Tibial nerve (tissue), 4 donors: Measurements from ENCODE around the gene GAB1. TPM values are rescaled to one million over a fixed set of nuclear protein-coding genes. Genes with fewer than 3 reads are reported as not detected.

ENCODE experiments used
- DNase-seq, 2 donors: peaks; one replicate each; pipeline ENCODE4 v3.0.0-alpha.2; 2019; ENCODE audit warnings: low spot score in 2 of 2
- H3K27ac ChIP-seq, 4 donors: fragments of 200-600 bp; sonication (generic) in 3 of 4; one replicate each; pipeline ENCODE4 v1.5.1; 2017 to 2019; ENCODE audit warnings: mild to moderate bottlenecking in 1 of 4
- H3K27me3 ChIP-seq, 2 donors: fragments of 200-600 bp; sonication (generic) in 1 of 2; one replicate each; pipeline versions ENCODE4 v1.5.1 to v1.6.0; 2017 to 2019
- H3K36me3 ChIP-seq, 3 donors: fragments of 200-600 bp; sonication (generic); one replicate each; pipeline ENCODE4 v1.5.1; 2018 to 2019
- H3K4me1 ChIP-seq, 4 donors: fragments of 200-600 bp; sonication (generic) in 3 of 4; one replicate each; pipeline ENCODE4 v1.5.1; 2017 to 2019
- H3K4me3 ChIP-seq, 4 donors: fragments of 200-600 bp; sonication (generic) in 3 of 4; one replicate each; pipeline ENCODE4 v1.5.1; 2017 to 2019; ENCODE audit warnings: mild to moderate bottlenecking in 1 of 4, moderate library complexity in 1 of 4
- H3K9me3 ChIP-seq, 4 donors: fragments of 200-600 bp; sonication (generic) in 3 of 4; one replicate each; pipeline ENCODE4 v1.5.1; 2017 to 2019
- CTCF ChIP-seq, 5 experiments: fragments of 200-600 bp in 3 of 5; fragments of 450-650 bp in 2 of 5; sonication (generic) in 3 of 5; IDR thresholded peaks; one replicate each; pipeline ENCODE4 v1.5.1; 2016 to 2019; ENCODE audit warnings: antibody characterized with exemption in 5 of 5, mild to moderate bottlenecking in 3 of 5, moderate library complexity in 2 of 5
- EP300 ChIP-seq, 2 donors: sonication (generic); formaldehyde crosslinking; IDR thresholded peaks; one replicate each; pipeline ENCODE4 v1.6.1; 2017; ENCODE audit warnings: antibody characterized with exemption in 2 of 2, mild to moderate bottlenecking in 1 of 2
- POLR2A ChIP-seq, 2 donors: fragments of 450-650 bp; IDR thresholded peaks; one replicate each; pipeline ENCODE4 v1.6.1; 2017; ENCODE audit warnings: antibody characterized with exemption in 2 of 2, mild to moderate bottlenecking in 2 of 2, moderate library complexity in 2 of 2
- WGBS, 2 donors: methylation state at CpG; one replicate each; pipeline ENCODE4 v1.1.5; 2018; 5-methylcytosine and 5-hydroxymethylcytosine counted together
- total RNA-seq, 4 donors: library from RNA; depleted of rRNA; stranded (reverse); fragments of >200 nt; gene quantifications; one replicate each; pipeline ENCODE4 v1.1.0, GENCODE V29; 2016

The GAB1 gene
- total RNA-seq, 4 donors from 2014 or later: 50.7 to 123 (median 81.4) TPM

- Histone ChIP-seq H3K27me3 (no peaks in the 10 kb centered on the region), H3K9me3 (no peaks in the 10 kb centered on the region), H3K4me1 (peaks cover 0 to 96% (median 63%) of the 10 kb centered on the region in 4 donors), H3K27ac (peak overlapping the region in 3 of 4 donors; percentile 27 to 91 (median 76)), H3K4me3 (no peak overlapping the region), H3K36me3 (no peaks in the 10 kb centered on the region)
- WGBS, 2 donors: 18 to 19% methylated on average over 1 of the region's 1 CpG
- TF ChIP-seq EP300 (IDR thresholded peaks at IDR 0.05) (peak in 1 of 2 donors; percentile 41), CTCF (IDR thresholded peaks at IDR 0.05) (no peak)
- no peak for DNase-seq
These were observed 53.0 kb downstream of the GAB1 start for GRCh38 chr4:143389579-143390195.

GRCh38 chr4:143390764-143391163, 54.1 kb downstream of the GAB1 start:
- 74 to 87% methylated on average over 3 of the region's 3 CpGs for WGBS, 2 donors
- Histone ChIP-seq H3K27me3 (no peaks in the 10 kb centered on the region), H3K27ac (peak overlapping the region in 2 of 4 donors; percentile 76 to 91), H3K36me3 (no peaks in the 10 kb centered on the region), H3K4me1 (peaks cover 0 to 96% (median 60%) of the 10 kb centered on the region in 4 donors), H3K9me3 (no peaks in the 10 kb centered on the region), H3K4me3 (no peak overlapping the region)
- TF ChIP-seq CTCF (IDR thresholded peaks at IDR 0.05) (no peak), EP300 (IDR thresholded peaks at IDR 0.05) (no peak), POLR2A (IDR thresholded peaks at IDR 0.05) (no peak)
- no peak for DNase-seq

GRCh38 chr4:143391261-143391660, 54.6 kb downstream of the GAB1 start:
- Histone ChIP-seq H3K4me1 (peaks cover 0 to 98% (median 59%) of the 10 kb centered on the region in 4 donors), H3K27me3 (no peaks in the 10 kb centered on the region), H3K9me3 (no peaks in the 10 kb centered on the region), H3K36me3 (no peaks in the 10 kb centered on the region), H3K4me3 (no peak overlapping the region), H3K27ac (peak overlapping the region; percentile 5 to 91 (median 58))
- TF ChIP-seq POLR2A (IDR thresholded peaks at IDR 0.05) (no peak), CTCF (IDR thresholded peaks at IDR 0.05) (no peak), EP300 (IDR thresholded peaks at IDR 0.05) (no peak)
- 84 to 85% methylated on average over 3 of the region's 3 CpGs for WGBS, 2 donors
- DNase-seq: no peak

- TF ChIP-seq POLR2A (IDR thresholded peaks at IDR 0.05) (no peak), CTCF (IDR thresholded peaks at IDR 0.05) (no peak), EP300 (IDR thresholded peaks at IDR 0.05) (no peak)
- WGBS, 2 donors: 24 to 26% methylated on average over 3 of the region's 3 CpGs
- Histone ChIP-seq H3K4me1 (peaks cover 0 to 98% (median 61%) of the 10 kb centered on the region in 4 donors), H3K9me3 (no peaks in the 10 kb centered on the region), H3K36me3 (no peaks in the 10 kb centered on the region), H3K4me3 (no peak overlapping the region), H3K27me3 (no peaks in the 10 kb centered on the region), H3K27ac (peak overlapping the region in 3 of 4 donors; percentile 41 to 91 (median 76))
- no peak for DNase-seq
These were observed 55.2 kb downstream of the GAB1 start for GRCh38 chr4:143391895-143392294.

- DNase-seq: no peak
- H3K4me3 ChIP-seq: no peak overlapping the region
- WGBS, 2 donors: 37 to 43% methylated on average over 1 of the region's 1 CpG
- peaks cover 0 to 99% (median 52%) of the 10 kb centered on the region in 4 donors for H3K4me1 ChIP-seq
- TF ChIP-seq POLR2A (IDR thresholded peaks at IDR 0.05) (no peak), CTCF (IDR thresholded peaks at IDR 0.05) (no peak), EP300 (IDR thresholded peaks at IDR 0.05) (no peak)
- H3K9me3 ChIP-seq: no peaks in the 10 kb centered on the region
- no peaks in the 10 kb centered on the region for H3K27me3 ChIP-seq
- peak overlapping the region in 2 of 4 donors; percentile 76 to 91 for H3K27ac ChIP-seq
- H3K36me3 ChIP-seq: no peaks in the 10 kb centered on the region
These were observed 56.5 kb downstream of the GAB1 start for GRCh38 chr4:143393195-143393594.
